ENCODE data around the gene BCR.

Gene BCR

GRCh38 chr22:23289851-23290724 is 109.8 kb downstream of the BCR start:
- peak; percentile 87 for TF ChIP-seq CTCF (IDR thresholded peaks at IDR 0.05; ENCODE audit: insufficient read depth, low read depth, low read length, missing control alignments)
- peak; percentile 61 for DNase-seq (ENCODE audit: low read depth)
- H3K4me3 ChIP-seq (ENCODE audit: low read depth, low read length), result no peak overlapping the region

DNA sequence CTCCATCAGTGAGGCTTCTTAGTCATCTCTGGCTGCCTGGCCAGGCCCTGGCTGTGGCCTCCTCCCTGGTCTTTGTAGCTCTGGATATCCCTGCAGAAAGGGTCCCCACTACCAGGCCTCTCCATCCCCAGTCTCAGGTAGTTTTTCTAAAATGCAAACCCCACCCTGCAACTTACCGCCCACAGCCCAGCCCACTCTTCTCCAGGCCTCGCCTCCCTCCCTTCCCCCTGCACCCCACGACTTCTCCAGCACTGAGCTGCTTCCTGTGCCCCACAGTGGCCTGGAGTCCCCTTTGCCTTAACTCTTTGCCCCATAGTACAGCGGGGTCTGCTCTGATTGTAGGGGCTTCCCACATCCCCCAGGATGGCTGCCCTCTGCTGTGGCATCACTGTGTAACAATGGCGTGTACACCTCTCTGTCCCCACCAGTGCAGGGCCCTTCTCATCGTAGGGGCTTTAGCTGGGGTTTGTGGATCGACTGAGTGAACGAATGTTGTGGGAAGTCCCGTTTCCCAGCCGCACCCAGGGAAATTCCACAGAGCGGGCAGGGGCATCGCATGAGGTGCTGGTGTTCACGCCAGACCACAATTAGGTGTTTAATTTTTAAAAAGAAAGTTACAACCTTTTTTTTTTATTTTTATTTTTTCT is 111.6 kb downstream of the BCR start:
- TF ChIP-seq CTCF (IDR thresholded peaks at IDR 0.05; ENCODE audit: insufficient read depth, low read depth, low read length, missing control alignments), result no peak
- DNase-seq (ENCODE audit: low read depth), result peak; percentile 56
- no peak overlapping the region for H3K4me3 ChIP-seq (ENCODE audit: low read depth, low read length)

DNA sequence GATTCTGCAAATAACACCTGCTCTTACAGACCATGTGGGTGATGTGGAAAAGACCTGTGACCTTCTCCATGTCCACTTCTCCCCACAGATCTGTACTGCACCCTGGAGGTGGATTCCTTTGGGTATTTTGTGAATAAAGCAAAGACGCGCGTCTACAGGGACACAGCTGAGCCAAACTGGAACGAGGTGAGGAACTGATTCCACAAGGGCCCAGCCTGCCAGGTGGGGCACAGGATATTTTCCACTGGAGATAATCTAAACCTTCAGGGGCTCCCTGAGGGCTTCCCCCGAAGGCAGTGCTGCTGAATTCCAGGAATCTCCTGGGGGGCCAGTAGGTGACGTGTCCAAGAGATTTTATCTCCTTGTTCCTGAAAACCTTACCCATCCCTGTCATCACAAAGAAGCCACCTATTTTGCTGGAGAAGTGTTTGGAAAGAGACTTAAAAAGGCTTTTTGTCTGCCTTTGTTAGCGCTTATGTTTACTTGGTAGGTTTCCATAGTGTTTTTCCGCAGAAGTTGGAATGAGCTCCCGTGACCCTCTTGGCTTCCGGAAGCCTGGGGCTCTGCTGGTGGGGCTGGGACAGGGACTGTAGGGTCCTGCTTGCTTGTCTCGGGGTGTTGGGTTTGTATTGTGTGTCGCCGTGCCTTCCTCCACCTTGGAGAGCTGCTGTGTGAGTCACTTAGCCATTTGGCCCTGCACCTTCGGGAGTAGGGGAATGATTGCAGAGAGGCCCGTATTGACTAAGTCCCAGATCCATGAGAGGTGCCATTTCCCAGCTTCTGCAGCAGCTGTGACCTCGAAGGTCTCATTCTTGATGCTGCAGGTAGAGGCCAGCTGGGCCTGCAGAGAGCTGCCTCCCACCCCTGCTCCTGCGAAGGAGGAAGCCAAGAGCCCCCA is 112.4 kb downstream of the BCR start:
- no peak for TF ChIP-seq CTCF (IDR thresholded peaks at IDR 0.05; ENCODE audit: insufficient read depth, low read depth, low read length, missing control alignments)
- no peak overlapping the region for H3K4me3 ChIP-seq (ENCODE audit: low read depth, low read length)
- DNase-seq (ENCODE audit: low read depth), result peak; percentile 16

DNA sequence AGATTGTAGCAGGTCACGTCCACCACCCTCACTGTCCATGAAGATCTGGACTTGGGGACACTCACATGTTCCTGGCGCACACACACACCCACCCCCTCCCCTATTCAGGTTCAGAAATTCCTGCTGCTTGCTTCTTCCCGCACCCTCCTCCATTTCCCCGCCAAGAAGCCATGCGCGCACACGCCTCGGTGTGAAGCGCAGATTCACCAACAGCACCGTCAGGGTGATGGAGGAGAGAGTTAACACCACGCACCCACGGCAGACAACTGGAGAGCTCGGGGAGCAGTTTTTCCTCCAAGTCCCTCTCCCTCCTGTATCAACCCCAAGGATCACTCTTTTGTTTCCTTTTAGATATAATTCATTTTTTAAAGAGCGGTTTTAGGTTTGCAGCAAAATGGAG is 113.4 kb downstream of the BCR start:
- H3K4me3 ChIP-seq (ENCODE audit: low read depth, low read length), result no peak overlapping the region
- TF ChIP-seq CTCF (IDR thresholded peaks at IDR 0.05; ENCODE audit: insufficient read depth, low read depth, low read length, missing control alignments), result no peak
- no peak for DNase-seq (ENCODE audit: low read depth)

DNA sequence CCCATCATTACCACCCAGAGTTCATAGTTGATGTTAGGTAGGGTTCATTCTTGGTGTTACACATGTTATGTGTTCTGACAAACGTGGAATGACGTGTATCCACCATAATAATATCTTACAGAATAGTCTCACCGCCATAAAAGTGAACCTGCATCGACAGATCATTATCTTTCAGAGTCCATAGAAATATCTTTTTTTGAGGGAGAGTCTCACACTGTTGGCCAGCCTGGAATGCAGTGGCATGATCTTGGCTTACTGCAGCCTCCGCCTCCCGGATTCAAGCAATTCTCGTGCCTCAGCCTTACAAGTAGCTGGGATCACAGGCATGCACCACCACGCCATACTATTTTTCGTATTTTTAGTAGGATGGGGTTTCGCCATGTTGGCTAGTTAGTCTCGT is 113.9 kb downstream of the BCR start:
- DNase-seq (ENCODE audit: low read depth), result no peak
- no peak for TF ChIP-seq CTCF (IDR thresholded peaks at IDR 0.05; ENCODE audit: insufficient read depth, low read depth, low read length, missing control alignments)
- no peak overlapping the region for H3K4me3 ChIP-seq (ENCODE audit: low read depth, low read length)

DNA sequence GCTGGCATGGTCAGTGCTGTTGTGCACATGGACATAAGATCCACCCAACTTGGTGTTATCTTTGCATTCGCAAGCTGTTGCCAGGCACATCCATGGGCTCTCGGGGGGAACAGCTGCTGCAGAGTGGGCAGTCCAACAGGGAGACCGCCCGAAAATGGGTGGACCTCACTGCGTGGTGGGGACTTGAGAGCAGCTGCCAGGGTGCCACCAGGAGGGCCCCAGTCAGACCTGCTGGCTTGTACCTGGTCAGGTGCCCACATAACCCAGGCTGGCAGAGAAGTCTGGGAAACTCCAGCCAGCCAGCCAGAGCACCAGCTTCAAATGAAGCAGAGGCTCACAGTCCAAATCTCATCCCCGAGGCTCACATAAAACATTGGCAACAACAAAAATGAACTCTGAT is 120.2 kb downstream of the BCR start:
- DNase-seq (ENCODE audit: low read depth), result no peak
- H3K4me3 ChIP-seq (ENCODE audit: low read depth, low read length), result no peak overlapping the region
- TF ChIP-seq CTCF (IDR thresholded peaks at IDR 0.05; ENCODE audit: insufficient read depth, low read depth, low read length, missing control alignments), result no peak

All from GM12865 (cell line).